ENCODE measurements around the gene PCED1B. TPM values are rescaled to one million over a fixed set of nuclear protein-coding genes. Genes with fewer than 3 reads are reported as not detected.

The PCED1B gene
- total and polyA plus RNA-seq, 4 experiments from 2014 or later = 44.3 to 74.6 (median 47.8) TPM

DNA sequence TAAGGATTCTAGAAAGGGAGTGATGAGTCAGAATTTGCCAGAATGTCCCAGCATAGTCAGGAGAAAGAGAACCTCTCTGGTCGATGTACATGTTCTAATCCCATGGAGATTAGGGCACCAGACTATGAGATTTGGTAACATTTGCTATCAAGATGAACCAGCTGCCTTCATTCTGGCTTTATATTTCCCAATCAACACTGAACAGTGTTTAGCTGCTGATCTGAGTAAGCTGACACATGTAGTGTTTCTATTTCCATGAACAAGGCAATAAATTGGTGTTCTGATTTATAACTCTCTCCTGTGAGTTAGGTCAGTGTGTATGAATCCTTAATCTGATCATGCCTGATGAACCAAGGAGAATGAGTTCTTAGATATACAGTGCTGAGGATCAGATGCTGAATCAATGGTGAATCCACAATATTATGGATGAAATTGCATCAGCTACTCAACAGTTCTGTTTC is 158.4 kb downstream of the PCED1B start:
- Histone ChIP-seq H3K36me3 (ENCODE audit: insufficient read depth, low read length) (peaks cover 22% of the 10 kb centered on the region), H3K4me1 (ENCODE audit: insufficient read depth, low read length) (peaks cover 36% of the 10 kb centered on the region), H3K27ac (ENCODE audit: low read depth, low read length) (peak overlapping the region; percentile 3), H3K27me3 (ENCODE audit: insufficient read depth, low read length) (no peaks in the 10 kb centered on the region), H3K4me3 (ENCODE audit: low read length in 2 of 2) (no peak overlapping the region), H3K9me3 (ENCODE audit: control insufficient read depth in 1 of 2, low read length in 2 of 2) (no peaks in the 10 kb centered on the region)
- CTCF ChIA-PET (ENCODE audit: partially characterized antibody) = interaction anchor here (1.5 to 1.6 kb wide), 2 partner anchors 18 to 69 kb away, joined by 3 to 4 read pairs; no protein-coding TSS in a partner anchor
- peaks cover 51 to 58% of the 10 kb centered on the region in 2 donors for H3K36me3 Mint-ChIP-seq
- H3K9me3 Mint-ChIP-seq = peaks cover 0 to 4% (median 3%) of the 10 kb centered on the region in 8 donors
- peak overlapping the region; percentile 24 to 78 (median 67) for H3K27ac Mint-ChIP-seq
- intact Hi-C loops (cut with micrococcal nuclease) = loop anchor here (5.0 kb wide), 1 partner anchor 40 kb away; no protein-coding TSS in a partner anchor
- peak overlapping the region in 3 of 8 donors; percentile 0 to 27 (median 8) for H3K4me3 Mint-ChIP-seq
- H3K27me3 Mint-ChIP-seq = no peaks in the 10 kb centered on the region
- DNase-seq = no peak
- peaks cover 33 to 57% (median 44%) of the 10 kb centered on the region in 4 donors for H3K4me1 Mint-ChIP-seq
- POLR2A ChIA-PET (ENCODE audit: partially characterized antibody) = interaction anchor here (0.6 to 1.7 kb wide), 5 partner anchors 13 to 159 kb away, joined by 3 to 6 read pairs (median 4); no protein-coding TSS in a partner anchor

GRCh38 chr12:47238669-47239114 is 159.3 kb downstream of the PCED1B start:
- peaks cover 36% of the 10 kb centered on the region for H3K4me1 ChIP-seq (ENCODE audit: insufficient read depth, low read length)
- peaks cover 22% of the 10 kb centered on the region for H3K36me3 ChIP-seq (ENCODE audit: insufficient read depth, low read length)
- intact Hi-C loops (cut with micrococcal nuclease) = loop anchor here (5.0 kb wide), 1 partner anchor 39 kb away; no protein-coding TSS in a partner anchor
- peaks cover 0 to 4% (median 3%) of the 10 kb centered on the region in 8 donors for H3K9me3 Mint-ChIP-seq
- H3K9me3 ChIP-seq (ENCODE audit: control insufficient read depth in 1 of 2, low read length in 2 of 2) = no peaks in the 10 kb centered on the region
- POLR2A ChIA-PET (ENCODE audit: partially characterized antibody) = interaction anchor here (1.0 to 1.7 kb wide), 3 partner anchors 38 to 159 kb away, joined by 3 to 6 read pairs (median 6); no protein-coding TSS in a partner anchor
- H3K4me3 Mint-ChIP-seq = peak overlapping the region in 4 of 8 donors; percentile 16 to 47 (median 36)
- peaks cover 29 to 50% (median 39%) of the 10 kb centered on the region in 4 donors for H3K4me1 Mint-ChIP-seq
- peaks cover 46 to 52% of the 10 kb centered on the region in 2 donors for H3K36me3 Mint-ChIP-seq
- no peak overlapping the region for H3K4me3 ChIP-seq (ENCODE audit: low read length in 2 of 2)
- DNase-seq = no peak
- CTCF ChIA-PET (ENCODE audit: partially characterized antibody) = interaction anchor here (0.6 to 1.6 kb wide), 3 partner anchors 19 to 68 kb away, joined by 3 to 4 read pairs (median 3); no protein-coding TSS in a partner anchor
- H3K27me3 ChIP-seq (ENCODE audit: insufficient read depth, low read length) = no peaks in the 10 kb centered on the region
- H3K27me3 Mint-ChIP-seq = no peaks in the 10 kb centered on the region
- H3K27ac ChIP-seq (ENCODE audit: low read depth, low read length) = no peak overlapping the region
- H3K27ac Mint-ChIP-seq = peak overlapping the region; percentile 24 to 67 (median 57)

DNA sequence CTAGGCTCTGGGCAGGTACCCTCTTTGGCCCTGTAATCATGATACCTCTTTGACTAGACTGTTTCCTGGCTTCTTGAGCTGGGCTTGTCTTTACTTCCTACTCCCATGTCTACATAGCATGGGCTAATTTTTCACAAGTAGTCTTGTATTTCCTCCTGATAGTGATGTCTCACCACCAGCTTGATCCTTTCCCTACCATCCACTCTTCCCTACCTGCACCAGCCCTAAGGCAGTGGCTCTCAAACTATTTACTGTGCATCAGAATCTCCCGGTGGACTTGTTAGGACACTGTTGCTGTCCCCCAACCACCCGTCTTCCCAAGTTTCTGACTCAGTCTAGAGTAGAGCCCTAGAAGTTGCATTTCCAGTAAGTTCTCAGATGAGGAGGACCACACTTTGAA is 163.0 kb downstream of the PCED1B start:
- CTCF ChIA-PET (ENCODE audit: partially characterized antibody) = interaction anchor here (1.0 to 2.1 kb wide), 7 partner anchors 10 to 218 kb away, joined by 3 to 6 read pairs (median 4); no protein-coding TSS in a partner anchor
- H3K27ac Mint-ChIP-seq = peak overlapping the region in 1 of 7 donors; percentile 28

GRCh38 chr12:47244835-47245234 is 165.4 kb downstream of the PCED1B start:
- Histone ChIP-seq H3K4me3 (ENCODE audit: low read length in 2 of 2) (no peak overlapping the region), H3K4me1 (ENCODE audit: insufficient read depth, low read length) (peaks cover 4% of the 10 kb centered on the region), H3K27ac (ENCODE audit: low read depth, low read length) (no peak overlapping the region), H3K36me3 (ENCODE audit: insufficient read depth, low read length) (no peaks in the 10 kb centered on the region), H3K27me3 (ENCODE audit: insufficient read depth, low read length) (no peaks in the 10 kb centered on the region), H3K9me3 (ENCODE audit: control insufficient read depth in 1 of 2, low read length in 2 of 2) (no peaks in the 10 kb centered on the region)
- peaks cover 0 to under 1% (median 0%) of the 10 kb centered on the region in 8 donors for H3K9me3 Mint-ChIP-seq
- peaks cover 22 to 30% of the 10 kb centered on the region in 2 donors for H3K36me3 Mint-ChIP-seq
- no peak for DNase-seq
- peak overlapping the region in 1 of 7 donors; percentile 6 for H3K27ac Mint-ChIP-seq
- intact Hi-C loops (cut with micrococcal nuclease) = no loop called here
- no peak overlapping the region for H3K4me3 Mint-ChIP-seq
- H3K4me1 Mint-ChIP-seq = peaks cover 4 to 12% (median 8%) of the 10 kb centered on the region in 4 donors
- ChIA-PET POLR2A (ENCODE audit: partially characterized antibody) (interaction anchor here (1.0 to 1.1 kb wide), 2 partner anchors 27 to 31 kb away, joined by 4 read pairs; no protein-coding TSS in a partner anchor), CTCF (ENCODE audit: partially characterized antibody) (no interaction called here)
- H3K27me3 Mint-ChIP-seq = no peaks in the 10 kb centered on the region

More for the DNA sequence above, 163.0 kb downstream of the PCED1B start:
- H3K27ac ChIP-seq (ENCODE audit: low read depth, low read length) = no peak overlapping the region
- POLR2A ChIA-PET (ENCODE audit: partially characterized antibody) = interaction anchor here (0.9 to 1.5 kb wide), 4 partner anchors 16 to 65 kb away, joined by 3 to 6 read pairs (median 4); no protein-coding TSS in a partner anchor
- H3K4me1 Mint-ChIP-seq = peaks cover 16 to 28% (median 20%) of the 10 kb centered on the region in 4 donors
- H3K36me3 Mint-ChIP-seq = peaks cover 20 to 28% of the 10 kb centered on the region in 2 donors
- H3K4me3 ChIP-seq (ENCODE audit: low read length in 2 of 2) = no peak overlapping the region
- no peak overlapping the region for H3K4me3 Mint-ChIP-seq
- H3K4me1 ChIP-seq (ENCODE audit: insufficient read depth, low read length) = peaks cover 21% of the 10 kb centered on the region
- no peaks in the 10 kb centered on the region for H3K27me3 ChIP-seq (ENCODE audit: insufficient read depth, low read length)
- intact Hi-C loops (cut with micrococcal nuclease) = no loop called here
- no peaks in the 10 kb centered on the region for H3K36me3 ChIP-seq (ENCODE audit: insufficient read depth, low read length)
- no peaks in the 10 kb centered on the region for H3K27me3 Mint-ChIP-seq
- no peaks in the 10 kb centered on the region for H3K9me3 Mint-ChIP-seq
- DNase-seq = no peak
- no peaks in the 10 kb centered on the region for H3K9me3 ChIP-seq (ENCODE audit: control insufficient read depth in 1 of 2, low read length in 2 of 2)

GRCh38 chr12:47245623-47246022 is 166.2 kb downstream of the PCED1B start:
- no peak overlapping the region for H3K27ac ChIP-seq (ENCODE audit: low read depth, low read length)
- Mint-ChIP-seq H3K4me1 (peaks cover 7 to 20% (median 9%) of the 10 kb centered on the region in 4 donors), H3K27ac (peak overlapping the region in 1 of 7 donors; percentile 59), H3K27me3 (no peaks in the 10 kb centered on the region), H3K4me3 (no peak overlapping the region), H3K9me3 (peaks cover 0 to 7% (median 5%) of the 10 kb centered on the region in 8 donors), H3K36me3 (peaks cover 29 to 34% of the 10 kb centered on the region in 2 donors)
- no peaks in the 10 kb centered on the region for H3K27me3 ChIP-seq (ENCODE audit: insufficient read depth, low read length)
- H3K36me3 ChIP-seq (ENCODE audit: insufficient read depth, low read length) = no peaks in the 10 kb centered on the region
- intact Hi-C loops (cut with micrococcal nuclease) = no loop called here
- ChIA-PET CTCF (ENCODE audit: partially characterized antibody) (no interaction called here), POLR2A (ENCODE audit: partially characterized antibody) (interaction anchor here (1.0 to 1.1 kb wide), 2 partner anchors 28 to 32 kb away, joined by 4 read pairs; no protein-coding TSS in a partner anchor)
- DNase-seq = no peak
- H3K9me3 ChIP-seq (ENCODE audit: control insufficient read depth in 1 of 2, low read length in 2 of 2) = no peaks in the 10 kb centered on the region
- peaks cover 4% of the 10 kb centered on the region for H3K4me1 ChIP-seq (ENCODE audit: insufficient read depth, low read length)
- no peak overlapping the region for H3K4me3 ChIP-seq (ENCODE audit: low read length in 2 of 2)

- Histone ChIP-seq H3K27ac (ENCODE audit: low read depth, low read length) (no peak overlapping the region), H3K36me3 (ENCODE audit: insufficient read depth, low read length) (no peaks in the 10 kb centered on the region), H3K4me1 (ENCODE audit: insufficient read depth, low read length) (no peaks in the 10 kb centered on the region), H3K27me3 (ENCODE audit: insufficient read depth, low read length) (no peaks in the 10 kb centered on the region), H3K4me3 (ENCODE audit: low read length in 2 of 2) (no peak overlapping the region), H3K9me3 (ENCODE audit: control insufficient read depth in 1 of 2, low read length in 2 of 2) (no peaks in the 10 kb centered on the region)
- peaks cover 32 to 36% of the 10 kb centered on the region in 2 donors for H3K36me3 Mint-ChIP-seq
- no peak overlapping the region for H3K4me3 Mint-ChIP-seq
- H3K9me3 Mint-ChIP-seq = peaks cover 0 to 23% (median 17%) of the 10 kb centered on the region in 8 donors
- intact Hi-C loops (cut with micrococcal nuclease) = no loop called here
- no peaks in the 10 kb centered on the region for H3K27me3 Mint-ChIP-seq
- peaks cover 0 to 13% (median 8%) of the 10 kb centered on the region in 4 donors for H3K4me1 Mint-ChIP-seq
- ChIA-PET CTCF (ENCODE audit: partially characterized antibody) (interaction anchor here (1.1 kb wide), 1 partner anchor 9 kb away, joined by 3 read pairs; no protein-coding TSS in a partner anchor), POLR2A (ENCODE audit: partially characterized antibody) (no interaction called here)
- H3K27ac Mint-ChIP-seq = no peak overlapping the region
- no peak for DNase-seq
These were observed 168.0 kb downstream of the PCED1B start for GRCh38 chr12:47247418-47247817.

GRCh38 chr12:47249082-47249481 is 169.7 kb downstream of the PCED1B start:
- Mint-ChIP-seq H3K27me3 (no peaks in the 10 kb centered on the region), H3K36me3 (peaks cover 30 to 42% of the 10 kb centered on the region in 2 donors), H3K27ac (peak overlapping the region in 1 of 7 donors; percentile 56), H3K4me1 (peaks cover 0 to 21% (median 15%) of the 10 kb centered on the region in 4 donors), H3K4me3 (peak overlapping the region in 1 of 8 donors; percentile 26), H3K9me3 (peaks cover 2 to 38% (median 29%) of the 10 kb centered on the region in 8 donors)
- H3K4me3 ChIP-seq (ENCODE audit: low read length in 2 of 2) = no peak overlapping the region
- DNase-seq = no peak
- H3K9me3 ChIP-seq (ENCODE audit: control insufficient read depth in 1 of 2, low read length in 2 of 2) = no peaks in the 10 kb centered on the region
- intact Hi-C loops (cut with micrococcal nuclease) = no loop called here
- ChIA-PET CTCF (ENCODE audit: partially characterized antibody) (interaction anchor here (1.3 kb wide), 1 partner anchor 58 kb away, joined by 3 read pairs; no protein-coding TSS in a partner anchor), POLR2A (ENCODE audit: partially characterized antibody) (no interaction called here)
- no peaks in the 10 kb centered on the region for H3K27me3 ChIP-seq (ENCODE audit: insufficient read depth, low read length)
- H3K27ac ChIP-seq (ENCODE audit: low read depth, low read length) = no peak overlapping the region
- H3K36me3 ChIP-seq (ENCODE audit: insufficient read depth, low read length) = no peaks in the 10 kb centered on the region
- H3K4me1 ChIP-seq (ENCODE audit: insufficient read depth, low read length) = no peaks in the 10 kb centered on the region
